ENCODE results near the gene OLFML2B. TPM values are rescaled to one million over a fixed set of nuclear protein-coding genes. Genes with fewer than 3 reads are reported as not detected.
"Not testable (repeated sequence)": the region's sequence is repeated elsewhere in the genome, so short reads cannot be mapped to it uniquely, and the experiment has no call there.

Gene OLFML2B
- total RNA-seq, 1 experiment from 2014 or later: 0.43 TPM

DNA sequence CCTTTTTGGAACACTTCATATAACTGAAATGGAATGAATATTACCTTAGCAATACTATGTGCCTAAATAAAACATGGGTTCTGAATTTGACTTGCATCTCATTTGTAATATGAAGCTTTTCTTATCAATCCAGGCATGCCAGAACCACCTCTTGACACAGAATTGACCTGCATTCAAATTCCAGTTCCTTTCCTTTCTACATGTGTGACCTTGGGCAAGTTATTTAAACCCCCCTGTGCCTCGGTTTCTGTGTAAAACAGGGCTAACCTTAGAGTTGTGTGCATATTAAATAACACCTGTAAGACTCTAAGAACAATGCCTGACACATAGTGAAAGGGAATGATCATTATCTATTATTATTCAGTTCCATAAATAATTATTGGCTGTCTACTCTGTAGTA, 43.8 kb upstream of the OLFML2B start:
- Mint-ChIP-seq H3K4me3 (ENCODE audit: unreplicated experiment) (no peak overlapping the region), H3K27ac (ENCODE audit: unreplicated experiment) (no peak overlapping the region), H3K9me3 (ENCODE audit: unreplicated experiment) (no peaks in the 10 kb centered on the region), H3K4me1 (ENCODE audit: low read depth, unreplicated experiment) (peaks cover 11% of the 10 kb centered on the region), H3K36me3 (ENCODE audit: insufficient read depth, unreplicated experiment) (no peaks in the 10 kb centered on the region), H3K27me3 (ENCODE audit: insufficient read depth, unreplicated experiment) (peaks cover 2% of the 10 kb centered on the region)
- 0 out of 2 replicates have a peak, but pooled peaks cover 5% of the 10 kb centered on the region for H3K4me1 ChIP-seq
- TF ChIP-seq, protein P1, sequence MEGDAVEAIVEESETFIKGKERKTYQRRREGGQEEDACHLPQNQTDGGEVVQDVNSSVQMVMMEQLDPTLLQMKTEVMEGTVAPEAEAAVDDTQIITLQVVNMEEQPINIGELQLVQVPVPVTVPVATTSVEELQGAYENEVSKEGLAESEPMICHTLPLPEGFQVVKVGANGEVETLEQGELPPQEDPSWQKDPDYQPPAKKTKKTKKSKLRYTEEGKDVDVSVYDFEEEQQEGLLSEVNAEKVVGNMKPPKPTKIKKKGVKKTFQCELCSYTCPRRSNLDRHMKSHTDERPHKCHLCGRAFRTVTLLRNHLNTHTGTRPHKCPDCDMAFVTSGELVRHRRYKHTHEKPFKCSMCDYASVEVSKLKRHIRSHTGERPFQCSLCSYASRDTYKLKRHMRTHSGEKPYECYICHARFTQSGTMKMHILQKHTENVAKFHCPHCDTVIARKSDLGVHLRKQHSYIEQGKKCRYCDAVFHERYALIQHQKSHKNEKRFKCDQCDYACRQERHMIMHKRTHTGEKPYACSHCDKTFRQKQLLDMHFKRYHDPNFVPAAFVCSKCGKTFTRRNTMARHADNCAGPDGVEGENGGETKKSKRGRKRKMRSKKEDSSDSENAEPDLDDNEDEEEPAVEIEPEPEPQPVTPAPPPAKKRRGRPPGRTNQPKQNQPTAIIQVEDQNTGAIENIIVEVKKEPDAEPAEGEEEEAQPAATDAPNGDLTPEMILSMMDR (IDR thresholded peaks at IDR 0.05; ENCODE audit: insufficient read depth in 1 of 2, low read depth in 1 of 2, low read length in 1 of 2, severe bottlenecking in 1 of 2, unreplicated experiment in 1 of 2): no peak
- DNase-seq: no peak
- POLR2A ChIA-PET: no interaction called here
- BruUV-seq (replicated peaks): no TSS peak
- no peaks in the 10 kb centered on the region for H3K9me3 ChIP-seq
- CTCF ChIA-PET: no interaction called here
- H3K27me3 ChIP-seq (replicated peaks; ENCODE audit: control insufficient read depth, insufficient read depth, low read length): no peaks in the 10 kb centered on the region; the same call in 1 of the 2 replicates
- H3K4me3 ChIP-seq (ENCODE audit: low read depth, low read length): no peak overlapping the region
- intact Hi-C loops (cut with micrococcal nuclease; ENCODE audit: unreplicated experiment): no loop called here
- no peaks in the 10 kb centered on the region for H3K36me3 ChIP-seq (ENCODE audit: control insufficient read depth, insufficient read depth, low read length)

DNA sequence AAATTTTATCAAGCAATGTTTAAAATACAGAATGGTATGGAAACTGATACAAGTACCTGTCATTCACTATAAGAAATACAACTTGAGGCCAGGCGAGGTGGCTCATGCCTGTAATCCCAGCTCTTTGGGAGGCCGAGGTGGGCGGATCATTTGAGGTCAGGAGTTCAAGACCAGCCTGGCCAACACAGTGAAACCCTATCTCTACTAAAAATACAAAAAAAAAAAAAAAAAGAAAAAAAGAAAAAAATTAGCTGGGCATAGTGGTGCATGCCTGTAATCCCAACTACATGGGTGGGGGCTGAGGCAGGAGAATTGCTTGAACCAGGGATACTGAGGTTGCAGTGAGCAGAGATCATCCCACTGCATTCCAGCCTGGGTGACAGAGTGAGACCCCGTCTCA, 43.2 kb upstream of the OLFML2B start:
- H3K36me3 Mint-ChIP-seq (ENCODE audit: insufficient read depth, unreplicated experiment); H3K27ac Mint-ChIP-seq (ENCODE audit: unreplicated experiment); H3K9me3 Mint-ChIP-seq (ENCODE audit: unreplicated experiment); DNase-seq; H3K27me3 Mint-ChIP-seq (ENCODE audit: insufficient read depth, unreplicated experiment); H3K4me1 Mint-ChIP-seq (ENCODE audit: low read depth, unreplicated experiment); H3K4me3 ChIP-seq (ENCODE audit: low read depth, low read length); BruUV-seq (replicated peaks); H3K36me3 ChIP-seq (ENCODE audit: control insufficient read depth, insufficient read depth, low read length); H3K4me3 Mint-ChIP-seq (ENCODE audit: unreplicated experiment); H3K27me3 ChIP-seq (replicated peaks; ENCODE audit: control insufficient read depth, insufficient read depth, low read length); intact Hi-C loops (cut with micrococcal nuclease; ENCODE audit: unreplicated experiment); H3K9me3 ChIP-seq; H3K4me1 ChIP-seq; CTCF ChIA-PET: not testable (repeated sequence)
- POLR2A ChIA-PET: interaction anchor here (0.7 kb wide), 1 partner anchor 18 kb away, joined by 3 read pairs; no protein-coding TSS in a partner anchor

DNA sequence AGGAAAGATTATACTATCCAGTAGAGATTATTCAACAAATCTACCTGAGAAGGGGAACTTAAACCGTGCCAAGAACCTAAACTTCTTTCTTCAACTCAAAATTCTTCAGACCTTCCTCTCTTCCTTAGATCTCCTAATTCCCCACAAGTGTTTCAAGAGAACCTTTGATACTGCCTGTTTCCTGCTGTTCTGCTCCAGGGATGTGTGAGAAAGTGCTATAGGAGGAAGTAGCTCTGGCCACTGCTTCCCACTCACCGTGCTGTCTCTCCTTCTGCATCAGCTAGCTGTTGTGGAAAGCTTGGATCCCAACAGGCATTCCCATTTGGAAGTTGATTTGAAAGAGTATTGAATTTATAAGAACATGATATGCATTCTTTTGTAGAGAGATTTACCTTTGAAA, 41.3 kb upstream of the OLFML2B start:
- Mint-ChIP-seq H3K27ac (ENCODE audit: unreplicated experiment) (no peak overlapping the region), H3K4me3 (ENCODE audit: unreplicated experiment) (no peak overlapping the region), H3K36me3 (ENCODE audit: insufficient read depth, unreplicated experiment) (no peaks in the 10 kb centered on the region), H3K9me3 (ENCODE audit: unreplicated experiment) (no peaks in the 10 kb centered on the region), H3K4me1 (ENCODE audit: low read depth, unreplicated experiment) (no peaks in the 10 kb centered on the region), H3K27me3 (ENCODE audit: insufficient read depth, unreplicated experiment) (peaks cover 5% of the 10 kb centered on the region)
- CTCF ChIA-PET: no interaction called here
- H3K4me1 ChIP-seq: no peaks in the 10 kb centered on the region
- BruUV-seq (replicated peaks): no TSS peak
- no peak overlapping the region for H3K4me3 ChIP-seq (ENCODE audit: low read depth, low read length)
- no peaks in the 10 kb centered on the region for H3K9me3 ChIP-seq
- TF ChIP-seq, protein P1 (IDR thresholded peaks at IDR 0.05; ENCODE audit: insufficient read depth in 1 of 2, low read depth in 1 of 2, low read length in 1 of 2, severe bottlenecking in 1 of 2, unreplicated experiment in 1 of 2): no peak
- intact Hi-C loops (cut with micrococcal nuclease; ENCODE audit: unreplicated experiment): no loop called here
- H3K27me3 ChIP-seq (replicated peaks; ENCODE audit: control insufficient read depth, insufficient read depth, low read length): no peaks in the 10 kb centered on the region
- DNase-seq: no peak
- H3K36me3 ChIP-seq (ENCODE audit: control insufficient read depth, insufficient read depth, low read length): no peaks in the 10 kb centered on the region
- POLR2A ChIA-PET: no interaction called here

DNA sequence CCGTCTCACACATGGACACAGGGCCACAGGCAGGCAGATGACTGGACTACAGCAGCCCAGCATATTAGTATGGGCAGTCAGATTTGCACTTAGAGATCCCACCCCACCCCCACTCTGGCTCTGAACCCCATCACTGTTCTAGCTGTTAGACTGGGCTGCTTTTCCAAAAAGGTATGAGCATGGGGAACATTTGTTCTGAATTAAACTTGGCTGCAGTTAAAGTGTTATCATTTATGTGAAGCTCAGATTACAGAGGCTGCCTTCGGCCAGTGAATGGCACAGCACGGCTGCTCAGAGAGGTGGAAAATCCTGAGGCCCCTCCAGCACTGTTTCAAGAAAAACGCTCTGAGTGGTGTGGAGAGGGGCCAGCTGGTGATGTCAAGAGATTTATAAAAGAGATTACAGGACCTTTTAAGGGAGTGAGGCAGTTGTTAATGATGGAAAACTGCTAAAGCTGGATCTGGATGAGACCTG, 38.9 kb upstream of the OLFML2B start:
- no peaks in the 10 kb centered on the region for H3K36me3 ChIP-seq (ENCODE audit: control insufficient read depth, insufficient read depth, low read length)
- DNase-seq: no peak
- H3K36me3 Mint-ChIP-seq (ENCODE audit: insufficient read depth, unreplicated experiment): no peaks in the 10 kb centered on the region
- CTCF ChIA-PET: interaction anchor here (1.5 kb wide), 1 partner anchor 14 kb away, joined by 3 read pairs; no protein-coding TSS in a partner anchor
- no peak overlapping the region for H3K27ac Mint-ChIP-seq (ENCODE audit: unreplicated experiment)
- intact Hi-C loops (cut with micrococcal nuclease; ENCODE audit: unreplicated experiment): no loop called here
- BruUV-seq (replicated peaks): no TSS peak
- POLR2A ChIA-PET: no interaction called here
- no peaks in the 10 kb centered on the region for H3K27me3 ChIP-seq (replicated peaks; ENCODE audit: control insufficient read depth, insufficient read depth, low read length)
- no peak overlapping the region for H3K4me3 Mint-ChIP-seq (ENCODE audit: unreplicated experiment)
- H3K4me3 ChIP-seq (ENCODE audit: low read depth, low read length): no peak overlapping the region
- H3K9me3 ChIP-seq: no peaks in the 10 kb centered on the region
- H3K4me1 ChIP-seq: no peaks in the 10 kb centered on the region
- no peaks in the 10 kb centered on the region for H3K9me3 Mint-ChIP-seq (ENCODE audit: unreplicated experiment)
- H3K27me3 Mint-ChIP-seq (ENCODE audit: insufficient read depth, unreplicated experiment): peaks cover 5% of the 10 kb centered on the region
- TF ChIP-seq, protein P1 (IDR thresholded peaks at IDR 0.05; ENCODE audit: insufficient read depth in 1 of 2, low read depth in 1 of 2, low read length in 1 of 2, severe bottlenecking in 1 of 2, unreplicated experiment in 1 of 2): no peak
- H3K4me1 Mint-ChIP-seq (ENCODE audit: low read depth, unreplicated experiment): no peaks in the 10 kb centered on the region

Data from Caco-2 (cell line).